ENCODE results near the gene TMEM91. TPM values are rescaled to one million over a fixed set of nuclear protein-coding genes. Genes with fewer than 3 reads are reported as not detected.
"Not testable (repeated sequence)": the region's sequence is repeated elsewhere in the genome, so short reads cannot be mapped to it uniquely, and the experiment has no call there.

Gene TMEM91
- total RNA-seq (2014; rRNA removed; shearing (Covaris generic)): 0.25 and 1.2 TPM in 2 replicates

GRCh38 chr19:41376241-41376997 is at the start of gene TMEM91:
Gene TMEM91 (plus strand): TSS chr19:41376533. CDS start chr19:41378310, 1,777 bp downstream.
- in situ Hi-C loops (cut with HindIII; ENCODE audit: low sequenced_read_pairs): no loop called here

GRCh38 chr19:41327076-41327575 is 49.2 kb upstream of the TMEM91 start:
- in situ Hi-C loops (cut with HindIII; ENCODE audit: low sequenced_read_pairs): no loop called here
- no peak for DNase-seq (ENCODE audit: low spot score)

More at GRCh38 chr19:41376241-41376997, at the start of gene TMEM91:
- no peak for DNase-seq (ENCODE audit: low spot score)

- in situ Hi-C loops (cut with HindIII; ENCODE audit: low sequenced_read_pairs): no loop called here
- DNase-seq (ENCODE audit: low spot score): no peak
Observed at GRCh38 chr19:41327576-41328156, 48.7 kb upstream of the TMEM91 start.

- in situ Hi-C loops (cut with HindIII; ENCODE audit: low sequenced_read_pairs): no loop called here
- DNase-seq (ENCODE audit: low spot score): no peak
Observed at GRCh38 chr19:41328157-41328841, 48.0 kb upstream of the TMEM91 start.

GRCh38 chr19:41328842-41329225 is 47.5 kb upstream of the TMEM91 start:
- DNase-seq (ENCODE audit: low spot score): no peak

GRCh38 chr19:41330481-41330880 is 45.9 kb upstream of the TMEM91 start:
- no peak for DNase-seq (ENCODE audit: low spot score)
- in situ Hi-C loops (cut with HindIII; ENCODE audit: low sequenced_read_pairs): no loop called here

More at GRCh38 chr19:41328842-41329225, 47.5 kb upstream of the TMEM91 start:
- in situ Hi-C loops (cut with HindIII; ENCODE audit: low sequenced_read_pairs): no loop called here

GRCh38 chr19:41330946-41331678 is 45.2 kb upstream of the TMEM91 start:
- in situ Hi-C loops (cut with HindIII; ENCODE audit: low sequenced_read_pairs): no loop called here
- no peak for DNase-seq (ENCODE audit: low spot score)

- in situ Hi-C loops (cut with HindIII; ENCODE audit: low sequenced_read_pairs): no loop called here
- DNase-seq (ENCODE audit: low spot score): no peak
Observed at GRCh38 chr19:41332000-41332399, 44.3 kb upstream of the TMEM91 start.

GRCh38 chr19:41332468-41332867 is 43.9 kb upstream of the TMEM91 start:
- in situ Hi-C loops (cut with HindIII; ENCODE audit: low sequenced_read_pairs): no loop called here
- no peak for DNase-seq (ENCODE audit: low spot score)

- in situ Hi-C loops (cut with HindIII; ENCODE audit: low sequenced_read_pairs): no loop called here
- no peak for DNase-seq (ENCODE audit: low spot score)
Observed at GRCh38 chr19:41334793-41335192, 41.5 kb upstream of the TMEM91 start.

GRCh38 chr19:41335467-41335866 is 40.9 kb upstream of the TMEM91 start:
- in situ Hi-C loops (cut with HindIII; ENCODE audit: low sequenced_read_pairs): no loop called here
- DNase-seq (ENCODE audit: low spot score): no peak

- in situ Hi-C loops (cut with HindIII; ENCODE audit: low sequenced_read_pairs): no loop called here
Observed at GRCh38 chr19:41339936-41340335, 36.4 kb upstream of the TMEM91 start.

GRCh38 chr19:41341669-41342490 is 34.5 kb upstream of the TMEM91 start:
- no peak for DNase-seq (ENCODE audit: low spot score)
- in situ Hi-C loops (cut with HindIII; ENCODE audit: low sequenced_read_pairs): no loop called here

More at GRCh38 chr19:41339936-41340335, 36.4 kb upstream of the TMEM91 start:
- DNase-seq (ENCODE audit: low spot score): no peak

GRCh38 chr19:41344162-41344561 is 32.2 kb upstream of the TMEM91 start:
- no peak for DNase-seq (ENCODE audit: low spot score)
- in situ Hi-C loops (cut with HindIII; ENCODE audit: low sequenced_read_pairs): no loop called here

- DNase-seq (ENCODE audit: low spot score); in situ Hi-C loops (cut with HindIII; ENCODE audit: low sequenced_read_pairs): not testable (repeated sequence)
Observed at GRCh38 chr19:41346916-41347315, 29.4 kb upstream of the TMEM91 start.

GRCh38 chr19:41350735-41351338 is 25.5 kb upstream of the TMEM91 start:
- in situ Hi-C loops (cut with HindIII; ENCODE audit: low sequenced_read_pairs): no loop called here
- no peak for DNase-seq (ENCODE audit: low spot score)

- DNase-seq (ENCODE audit: low spot score): no peak
- in situ Hi-C loops (cut with HindIII; ENCODE audit: low sequenced_read_pairs): no loop called here
Observed at GRCh38 chr19:41351339-41352245, 24.7 kb upstream of the TMEM91 start.

Measured in G401 (cell line).